GM18867 (cell line): Measurements from ENCODE around the gene NIPBL.
"Not testable (repeated sequence)": the region's sequence is repeated elsewhere in the genome, so short reads cannot be mapped to it uniquely, and the experiment has no call there.

Source experiments
- ATAC-seq: cut with Tn5 transposase; IDR thresholded peaks from one replicate; pipeline ENCODE4 v1.9.1; 2021; ENCODE audit warnings: mild to moderate bottlenecking, moderate library complexity; ENCODE audit not compliant: unreplicated experiment

Gene NIPBL

DNA sequence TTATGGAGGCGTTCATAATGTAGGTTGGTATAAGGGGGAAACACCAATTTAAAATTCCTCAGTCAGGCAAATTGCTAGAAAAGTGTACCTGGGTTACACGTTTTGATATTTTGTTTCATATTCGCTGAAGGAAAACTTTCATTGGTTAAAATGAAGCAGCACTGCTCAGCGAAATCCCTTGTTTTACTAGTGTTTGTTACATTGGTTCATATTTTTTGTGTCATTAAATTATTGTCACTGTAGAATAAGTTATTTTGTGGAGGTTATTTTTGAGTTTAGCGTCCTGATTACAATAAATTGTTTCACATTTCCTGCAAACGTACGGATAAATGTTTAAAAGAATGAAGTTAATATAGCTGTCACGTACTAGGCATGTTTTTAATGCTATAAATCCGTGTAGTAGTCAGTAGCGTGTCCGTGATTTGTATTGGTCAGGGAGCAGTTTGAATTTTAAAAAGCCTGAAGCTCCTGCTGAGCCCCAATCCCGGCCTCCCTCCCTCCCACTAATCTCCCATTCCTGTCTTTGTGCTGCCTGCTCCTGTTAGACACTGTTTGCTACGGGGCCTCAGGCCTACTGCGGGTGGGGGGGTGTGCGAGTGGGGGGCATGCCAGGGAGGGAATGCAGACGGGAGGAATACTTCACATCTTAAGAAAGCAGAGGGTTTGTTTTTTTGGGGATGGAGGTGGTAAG, 2.0 kb downstream of the NIPBL start:
- ATAC-seq: no peak

DNA sequence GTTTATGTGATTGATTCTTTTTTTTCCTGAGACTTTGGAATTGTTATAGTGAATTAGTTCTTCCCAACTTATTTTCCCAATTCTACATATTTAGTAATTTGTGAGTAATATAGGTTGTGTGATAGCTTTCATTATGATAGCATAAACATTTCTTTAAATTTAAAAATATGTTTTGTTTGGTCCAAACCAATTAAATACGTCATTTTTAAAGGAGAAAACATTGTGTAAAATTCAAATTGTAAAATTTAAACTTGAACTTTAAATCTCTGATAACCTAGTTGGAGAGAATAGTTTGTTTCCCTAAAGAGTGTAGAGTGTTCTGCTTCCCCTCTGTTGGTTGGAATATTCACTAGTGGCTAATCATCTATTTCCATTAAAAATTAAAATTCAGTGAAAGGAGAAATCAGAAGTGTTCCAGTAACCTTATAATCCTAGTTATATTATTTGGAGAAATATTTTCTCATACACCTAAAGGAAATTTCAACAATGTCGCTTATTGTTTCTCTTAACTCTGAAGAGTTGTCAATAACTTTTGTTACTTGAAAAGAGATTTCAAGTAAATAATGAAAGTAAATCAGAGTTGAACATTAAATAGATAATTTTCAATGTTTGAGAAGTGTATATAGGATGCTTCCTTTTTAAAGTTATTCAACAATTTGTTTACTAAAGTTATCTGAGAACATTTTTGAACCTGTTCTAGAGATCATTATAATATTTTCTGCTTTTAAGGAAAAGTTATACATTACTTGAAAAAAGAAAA, 2.9 kb downstream of the NIPBL start:
- no peak for ATAC-seq

DNA sequence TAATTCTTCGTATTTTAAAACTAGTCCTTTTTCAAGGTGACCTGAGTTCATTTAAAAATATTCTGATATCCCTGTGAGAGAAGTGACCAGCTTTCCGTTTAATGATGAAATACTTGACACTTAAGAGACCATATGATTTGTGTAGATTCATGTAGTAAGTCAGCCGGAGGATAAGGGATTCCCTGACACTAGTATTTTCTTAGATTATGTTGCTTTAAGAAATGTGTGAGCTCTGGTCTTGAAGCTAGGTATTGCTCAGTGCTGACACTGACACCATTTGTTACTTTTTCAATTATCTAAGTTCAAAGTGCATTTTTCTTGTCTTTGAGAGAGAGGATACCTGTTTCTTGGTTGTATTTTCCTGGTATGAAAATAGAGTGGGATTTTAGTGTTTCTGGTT, 4.2 kb downstream of the NIPBL start:
- ATAC-seq: no peak

DNA sequence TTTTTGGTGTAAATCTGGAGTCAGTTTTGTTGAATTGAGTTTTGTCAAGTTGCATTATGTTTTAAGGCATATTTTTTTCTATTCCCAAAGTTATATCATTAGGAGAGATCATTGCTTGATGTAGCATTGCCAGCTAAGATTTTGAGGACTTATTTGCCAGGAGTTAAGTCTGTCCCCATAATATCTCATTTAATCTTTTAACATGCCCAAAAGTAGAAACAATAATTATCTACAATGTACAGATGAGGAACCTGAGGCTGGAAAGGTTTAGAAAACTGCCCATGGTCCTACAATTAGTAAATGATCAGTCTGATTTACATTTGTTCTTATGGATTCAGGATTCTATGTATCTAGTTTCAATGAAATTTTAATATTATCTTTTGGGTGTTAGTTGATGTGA, 4.7 kb downstream of the NIPBL start:
- ATAC-seq: no peak

DNA sequence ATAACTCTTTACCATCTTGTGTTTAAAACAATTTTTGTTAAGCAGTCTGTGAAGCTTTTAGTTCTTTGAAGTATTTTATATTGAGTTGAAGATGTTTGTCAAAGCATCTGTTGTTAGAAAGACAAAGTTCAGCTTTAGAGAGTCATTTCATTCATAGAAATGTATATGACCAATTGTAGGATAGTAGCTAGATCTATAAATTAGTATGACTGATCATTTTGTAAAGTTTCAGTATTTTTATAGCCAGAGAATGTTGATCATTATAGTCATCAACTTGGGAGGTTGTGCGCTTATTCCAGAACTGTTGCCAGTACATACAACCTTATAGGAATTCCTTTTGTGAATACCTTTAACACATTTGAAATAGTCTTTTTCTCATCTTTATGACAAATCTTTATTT, 5.2 kb downstream of the NIPBL start:
- ATAC-seq: no peak

DNA sequence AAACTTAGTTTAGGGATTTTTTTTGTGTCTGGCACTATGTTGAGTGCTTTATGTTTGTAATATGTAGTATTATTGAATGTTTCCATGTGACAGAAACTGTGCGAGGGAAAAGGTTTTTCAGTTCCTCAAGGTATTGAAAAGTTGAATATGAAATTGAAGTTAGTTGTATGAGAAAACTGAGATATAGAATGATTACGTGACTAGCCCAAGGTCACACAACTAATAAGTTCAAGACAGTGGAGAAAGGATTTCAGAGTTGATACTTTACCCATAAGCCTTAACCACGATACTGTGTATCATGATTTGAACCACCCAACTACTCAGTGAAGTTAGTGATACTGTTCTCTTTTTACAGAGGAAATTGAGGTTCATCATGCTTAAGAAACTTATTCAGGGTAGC, 5.7 kb downstream of the NIPBL start:
- ATAC-seq: peak; percentile 48

DNA sequence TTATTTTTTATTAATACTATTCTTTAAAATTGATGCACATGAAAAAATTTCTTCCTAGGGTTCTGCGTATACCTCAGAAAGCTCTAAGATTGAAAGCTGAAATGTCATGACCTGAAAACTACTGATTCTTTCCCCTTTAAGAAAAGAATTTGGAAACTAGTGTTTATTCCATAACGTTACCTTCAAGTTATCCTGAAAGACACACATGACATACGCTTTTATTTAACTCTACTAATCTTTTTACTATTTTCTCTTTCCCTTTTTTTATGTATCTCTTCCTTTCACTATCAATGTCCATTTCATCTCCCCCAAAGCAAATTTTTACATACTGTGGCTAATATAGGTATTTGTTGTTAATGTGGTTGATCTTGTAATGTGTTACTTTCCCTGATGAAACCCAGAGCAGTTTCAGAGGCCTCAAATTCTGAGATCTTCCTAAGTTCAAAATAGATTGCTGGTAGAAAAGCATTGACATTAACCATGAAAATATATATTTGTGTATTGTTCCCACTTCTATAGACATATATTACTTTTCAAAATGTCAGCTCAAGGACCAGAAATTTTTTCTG, 7.4 kb downstream of the NIPBL start:
- no peak for ATAC-seq

DNA sequence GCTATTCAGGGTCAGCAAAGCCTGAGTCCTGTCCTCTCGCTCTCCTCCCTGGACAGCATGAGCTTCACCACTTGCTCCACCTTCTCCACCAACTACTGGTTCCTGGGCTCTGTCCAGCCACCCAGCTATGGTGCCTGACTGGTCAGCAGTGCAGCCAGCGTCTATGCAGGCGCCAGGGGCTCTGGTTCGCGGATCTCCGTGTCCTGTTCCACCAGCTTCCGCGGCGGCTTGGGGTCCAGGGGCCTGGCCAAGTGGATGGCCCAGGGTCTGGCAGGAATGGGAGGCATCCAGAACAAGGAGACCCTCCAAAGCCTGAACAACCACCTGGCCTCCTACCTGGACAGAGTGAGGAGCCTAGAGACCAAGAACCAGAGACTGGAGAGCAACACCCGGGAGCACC, 8.6 kb downstream of the NIPBL start:
- ATAC-seq: no peak

DNA sequence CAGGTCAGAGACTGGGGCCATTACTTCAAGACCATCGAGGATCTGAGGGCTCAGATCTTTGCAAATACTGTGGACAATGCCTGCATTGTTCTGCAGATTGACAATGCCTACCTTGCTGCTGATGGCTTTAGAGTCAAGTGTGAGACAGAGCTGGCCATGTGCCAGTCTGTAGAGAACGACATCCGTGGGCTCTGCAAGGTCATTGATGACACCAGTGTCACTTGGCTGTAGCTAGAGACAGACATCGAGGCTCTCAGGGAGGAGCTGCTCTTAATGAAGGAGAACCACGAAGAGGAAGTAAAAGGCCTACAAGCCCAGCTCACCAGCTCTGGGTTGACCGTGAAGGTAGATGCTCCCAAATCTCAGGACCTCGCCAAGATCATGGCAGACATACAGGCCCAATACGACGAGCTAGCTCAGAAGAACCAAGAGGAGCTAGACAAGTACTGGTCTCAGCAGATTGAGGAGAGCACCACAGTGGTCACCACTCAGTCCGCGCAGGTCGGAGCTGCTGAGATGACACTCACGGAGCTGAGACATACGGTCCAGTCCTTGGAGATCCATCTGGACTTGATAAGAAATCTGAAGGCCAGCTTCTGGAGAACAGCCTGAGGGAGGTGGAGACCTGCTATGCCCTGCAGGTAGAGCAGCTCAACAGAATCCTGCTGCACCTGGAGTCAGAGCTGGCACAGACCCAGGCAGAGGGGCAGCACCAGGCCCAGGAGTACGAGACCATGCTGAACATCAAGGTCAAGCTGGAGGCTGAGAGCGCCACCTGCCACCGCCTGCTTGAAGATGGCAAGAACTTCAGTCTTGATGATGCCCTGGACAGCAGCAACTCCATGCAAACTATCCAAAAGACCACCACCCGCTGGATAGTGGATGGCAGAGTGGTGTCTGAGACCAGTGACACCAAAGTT, 9.3 kb downstream of the NIPBL start:
- ATAC-seq: no peak

DNA sequence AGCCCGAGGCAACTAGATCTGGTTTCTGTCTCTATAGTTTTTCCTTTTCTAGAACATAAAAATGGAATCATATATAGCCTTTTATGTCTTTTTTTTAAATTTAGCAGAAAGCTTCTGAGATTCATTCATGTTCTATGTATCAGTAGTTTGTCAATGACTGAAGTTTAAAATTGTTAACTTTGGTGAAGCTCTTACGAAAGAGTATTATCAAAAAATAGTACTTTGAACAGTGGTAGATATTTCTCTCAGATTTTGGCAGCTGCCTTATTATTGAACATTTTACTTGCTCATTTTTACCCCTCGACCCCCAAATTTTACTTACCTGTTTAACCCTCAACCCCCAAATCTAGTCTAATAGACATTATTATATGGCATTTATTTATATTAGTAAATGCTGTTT, 10.2 kb downstream of the NIPBL start:
- no peak for ATAC-seq

DNA sequence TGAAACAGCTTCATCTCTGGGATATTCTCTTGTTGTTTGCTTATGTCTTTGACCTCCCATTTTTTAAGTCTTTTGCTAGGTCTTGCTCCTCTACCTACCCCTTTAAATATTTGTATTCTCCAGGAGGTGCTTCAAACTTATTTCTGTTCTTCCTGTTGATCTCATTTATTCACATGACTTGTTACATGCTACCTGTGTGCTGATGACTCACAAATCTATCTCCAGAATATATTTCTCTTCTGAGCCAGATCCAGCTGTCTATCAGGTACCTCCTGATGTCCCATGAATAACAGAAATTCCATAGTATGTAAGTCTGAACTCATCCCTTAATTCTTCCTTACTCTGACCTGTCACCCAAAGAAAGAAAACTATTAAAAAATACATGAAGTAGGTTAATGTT, 11.0 kb downstream of the NIPBL start:
- ATAC-seq: no peak

DNA sequence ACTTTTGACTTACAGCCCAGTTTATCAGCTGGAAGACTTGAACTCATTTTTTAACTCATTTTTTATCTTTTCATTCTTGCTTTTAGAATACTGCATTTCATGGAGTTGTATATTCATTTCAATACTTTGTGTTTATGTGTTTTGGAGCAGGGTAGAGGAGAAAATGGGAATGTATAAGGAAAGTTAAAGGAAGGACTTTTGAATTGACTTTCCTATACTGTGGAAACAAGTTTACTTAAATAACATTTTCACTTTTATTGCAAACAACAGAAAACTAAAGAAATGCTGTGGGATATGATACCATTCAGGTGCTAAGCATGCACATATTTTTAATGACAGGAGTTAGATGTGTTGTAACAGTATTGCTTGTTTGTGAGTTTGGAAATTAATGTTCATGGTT, 11.7 kb downstream of the NIPBL start:
- no peak for ATAC-seq

DNA sequence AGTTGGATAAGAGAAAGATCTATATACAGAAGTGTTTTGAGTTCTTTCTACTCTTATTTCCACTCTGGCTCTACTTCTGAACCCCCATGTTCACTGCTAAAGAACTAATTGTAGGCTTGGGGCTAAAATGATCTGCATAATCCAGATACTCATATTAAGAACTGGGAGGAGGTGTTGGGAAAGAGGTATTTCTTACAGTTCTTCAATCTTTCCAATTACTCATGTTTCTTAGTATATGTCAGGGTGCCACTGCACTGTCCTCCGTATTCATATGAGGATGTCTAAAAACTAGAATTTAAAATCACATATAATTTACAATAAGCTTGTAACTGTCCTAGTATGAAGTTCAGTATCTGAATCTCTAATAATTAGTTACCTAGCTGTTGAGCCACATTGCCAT, 12.7 kb downstream of the NIPBL start:
- no peak for ATAC-seq

DNA sequence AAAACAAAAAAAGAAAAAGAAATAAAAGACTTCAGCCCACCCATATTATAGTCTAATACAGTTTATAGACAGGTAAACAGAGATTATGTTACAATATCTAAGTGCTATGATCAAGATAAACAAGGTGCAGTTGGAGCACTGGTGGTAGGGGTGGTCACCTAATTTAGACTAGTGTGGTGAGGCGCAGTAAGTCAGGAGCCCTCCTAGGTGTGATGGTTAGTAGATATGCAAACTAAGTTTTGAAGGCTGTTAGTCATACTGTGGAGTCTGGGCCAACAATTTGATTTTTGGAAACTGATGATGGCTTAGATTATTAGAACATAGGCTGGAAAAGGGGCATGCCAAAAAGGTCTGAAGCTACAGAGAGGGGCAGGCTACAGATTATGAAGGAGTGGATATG, 14.7 kb downstream of the NIPBL start:
- no peak for ATAC-seq

DNA sequence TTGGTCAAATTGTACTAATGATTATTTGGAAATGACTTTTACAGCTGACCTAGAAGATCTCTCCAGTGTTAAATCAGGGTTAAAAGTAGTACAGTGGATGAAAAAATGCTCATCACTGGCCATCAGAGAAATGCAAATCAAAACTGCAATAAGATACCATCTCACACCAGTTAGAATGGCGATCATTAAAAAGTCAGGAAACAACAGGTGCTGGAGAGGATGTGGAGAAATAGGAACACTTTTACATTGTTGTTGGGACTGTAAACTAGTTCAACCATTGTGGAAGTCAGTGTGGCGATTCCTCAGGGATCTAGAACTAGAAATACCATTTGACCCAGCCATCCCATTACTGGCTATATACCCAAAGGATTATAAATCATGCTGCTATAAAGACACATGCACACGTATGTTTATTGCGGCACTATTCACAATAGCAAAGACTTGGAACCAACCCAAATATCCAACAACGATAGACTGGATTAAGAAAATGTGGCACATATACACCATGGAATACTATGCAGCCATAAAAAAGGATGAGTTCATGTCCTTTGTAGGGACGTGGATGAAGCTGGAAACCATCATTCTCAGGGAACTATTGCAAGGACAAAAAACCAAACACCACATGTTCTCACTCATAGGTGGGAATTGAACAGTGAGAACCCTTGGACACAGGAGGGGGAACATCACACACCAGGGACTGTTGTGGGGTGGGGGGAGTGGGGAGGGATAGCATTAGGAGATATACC, 15.7 kb downstream of the NIPBL start:
- not testable (repeated sequence) for ATAC-seq

DNA sequence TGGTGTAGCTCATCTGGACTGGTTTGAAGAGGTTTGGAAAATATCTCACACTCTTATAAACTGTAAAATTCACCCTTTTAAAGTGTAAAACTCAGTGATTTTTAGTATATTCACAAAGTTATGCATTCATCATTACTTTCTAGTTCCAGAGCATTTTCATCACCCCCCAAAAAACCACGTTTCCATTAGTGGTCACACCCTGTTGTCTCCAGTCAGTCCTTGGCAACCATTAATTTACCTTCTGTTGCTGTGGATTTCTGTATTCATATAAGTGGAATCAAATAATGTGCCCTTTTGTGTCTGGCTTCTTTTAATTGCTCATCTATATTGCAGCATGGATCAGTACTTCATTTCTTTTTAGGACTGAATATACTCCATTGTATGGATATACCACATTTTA, 18.4 kb downstream of the NIPBL start:
- no peak for ATAC-seq

DNA sequence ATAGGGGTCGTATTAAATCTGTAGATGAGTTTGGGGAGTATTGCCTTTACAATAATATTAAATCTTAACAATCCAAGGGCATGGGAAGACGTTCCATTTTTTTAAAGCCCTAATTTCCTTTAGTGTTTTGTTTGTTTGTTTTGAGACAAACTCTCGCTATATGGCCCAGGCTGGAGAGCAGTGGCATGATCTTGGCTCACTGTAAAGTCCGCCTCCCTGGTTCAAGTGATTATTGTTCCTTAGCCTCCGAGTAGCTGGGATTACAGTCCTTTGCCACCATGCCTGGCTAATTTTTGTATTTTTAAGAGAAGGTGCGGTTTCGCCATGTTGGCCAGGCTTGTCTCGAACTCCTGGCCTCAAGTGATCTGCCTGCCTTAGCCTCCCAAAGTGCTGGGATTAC, 19.9 kb downstream of the NIPBL start:
- ATAC-seq: no peak

DNA sequence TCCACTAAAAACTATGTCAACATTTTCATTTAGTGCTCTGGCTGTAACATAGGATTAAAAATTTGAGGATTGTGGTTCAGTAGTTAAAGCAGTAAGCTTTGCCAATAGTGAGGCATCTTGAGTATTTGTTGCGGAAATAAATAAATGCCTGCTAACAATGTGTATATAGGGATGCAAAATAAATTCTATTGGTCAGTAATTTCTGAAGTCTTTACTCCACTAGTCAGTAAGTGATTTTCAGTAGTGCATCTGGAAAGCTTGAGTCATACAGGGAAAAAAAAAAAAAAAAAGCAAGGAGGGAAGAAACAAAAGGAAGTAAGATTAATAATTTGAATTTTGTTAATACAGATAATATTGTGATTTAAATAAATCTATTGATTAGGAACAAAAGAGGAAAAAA, 21.0 kb downstream of the NIPBL start:
- ATAC-seq: no peak

DNA sequence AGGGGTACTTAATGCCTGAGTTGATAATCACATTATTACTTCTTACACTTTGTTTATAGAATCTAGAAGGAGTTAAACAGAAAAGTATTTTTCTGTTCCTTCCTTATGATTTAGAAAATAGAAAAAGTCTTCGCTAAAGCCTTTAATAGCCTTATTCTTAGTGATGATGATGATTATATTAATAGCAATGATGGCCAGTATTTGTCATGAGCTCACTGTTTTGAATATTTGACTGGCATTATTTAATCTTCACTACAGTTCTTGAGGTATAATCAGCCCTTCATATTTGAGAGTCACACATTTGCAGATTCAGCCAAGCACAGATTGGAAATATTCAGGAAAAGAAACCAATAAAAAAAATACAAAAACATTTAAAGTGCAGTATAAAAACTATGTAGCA, 23.3 kb downstream of the NIPBL start:
- no peak for ATAC-seq

DNA sequence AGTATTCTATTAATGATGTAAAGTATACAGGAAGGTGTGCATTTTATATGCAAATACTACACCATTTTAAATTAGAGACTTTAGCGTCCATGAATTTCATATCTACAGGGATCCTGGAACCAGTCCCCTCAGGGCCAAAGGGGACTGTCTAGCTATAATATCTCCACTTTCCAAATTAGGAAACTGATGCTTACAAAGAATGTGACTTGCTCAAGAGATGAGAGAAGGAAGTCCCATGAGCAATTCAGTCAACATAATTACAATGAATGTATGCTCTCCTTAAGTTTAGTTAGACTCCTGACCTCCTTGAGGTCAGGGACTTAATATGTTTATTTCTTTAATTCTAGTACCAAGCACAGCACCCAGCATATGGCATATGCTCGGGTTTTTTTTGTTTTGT, 23.7 kb downstream of the NIPBL start:
- ATAC-seq: no peak

DNA sequence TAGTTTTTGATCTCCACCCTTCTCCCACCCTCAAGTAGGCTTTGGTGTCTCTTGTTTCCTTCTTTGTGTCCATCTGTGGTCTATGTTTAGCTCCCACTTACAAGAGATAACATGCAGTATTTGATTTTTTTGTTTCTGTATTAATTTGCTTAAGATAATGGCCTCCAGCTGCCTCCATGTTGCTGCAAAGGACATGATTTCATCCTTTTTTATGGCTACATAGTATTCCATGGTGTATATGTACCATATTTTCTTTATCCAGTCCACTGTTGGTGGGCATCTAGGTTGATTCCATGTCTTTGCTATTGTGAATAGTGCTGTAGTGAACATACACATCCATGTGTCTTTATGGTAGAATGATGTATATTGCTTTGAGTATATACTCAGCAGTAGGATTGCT, 24.5 kb downstream of the NIPBL start:
- not testable (repeated sequence) for ATAC-seq
